Progenitor cell of endocrine pancreas (in vitro differentiated cells): ENCODE results near the gene MAF. TPM values are rescaled to one million over a fixed set of nuclear protein-coding genes. Genes with fewer than 3 reads are reported as not detected.

Experiments used
- DNase-seq: peaks from one replicate; pipeline ENCODE4 v3.0.0; 2021; ENCODE audit warnings: low spot score; ENCODE audit not compliant: unreplicated experiment
- H3K27ac Mint-ChIP-seq: 2 replicates; pipeline ENCODE4 v1.8.0; 2021; ENCODE audit warnings: mild to moderate bottlenecking, moderate library complexity, mixed read lengths
- H3K27me3 Mint-ChIP-seq: 2 replicates; pipeline ENCODE4 v1.8.0; 2021; ENCODE audit warnings: mixed read lengths
- H3K36me3 Mint-ChIP-seq: 2 replicates; pipeline ENCODE4 v1.8.0; 2022; ENCODE audit warnings: mixed read lengths; ENCODE audit not compliant: insufficient read depth
- H3K4me1 Mint-ChIP-seq: 2 replicates; pipeline ENCODE4 v1.8.0; 2021; ENCODE audit warnings: low read depth, mixed read lengths
- H3K4me3 Mint-ChIP-seq: 2 replicates; pipeline ENCODE4 v1.8.0; 2021; ENCODE audit warnings: low read depth, mild to moderate bottlenecking, moderate library complexity, mixed read lengths
- H3K9me3 Mint-ChIP-seq: 2 replicates; pipeline ENCODE4 v1.8.0; 2021; ENCODE audit warnings: low read depth, mixed read lengths
- total RNA-seq: library from RNA; stranded (reverse); gene quantifications from 2 replicates; pipeline ENCODE4 v1.2.1, GENCODE V29; 2021
- TF ChIP-seq, protein P1 (sequence below): fragments of 200-600 bp; sonication (generic); IDR thresholded peaks from one replicate; pipeline ENCODE4 v1.5.0; 2021; ENCODE audit warnings: antibody characterized with exemption, mild to moderate bottlenecking; ENCODE audit not compliant: unreplicated experiment

Gene MAF
- total RNA-seq, 1 donor from 2014 or later, result 17.3 TPM

- peaks cover 8% of the 10 kb centered on the region for H3K27me3 Mint-ChIP-seq
- no peak for DNase-seq
- H3K4me1 Mint-ChIP-seq, result peaks cover under 1% of the 10 kb centered on the region
- H3K36me3 Mint-ChIP-seq, result no peaks in the 10 kb centered on the region
- H3K4me3 Mint-ChIP-seq, result no peak overlapping the region
- H3K27ac Mint-ChIP-seq, result no peak overlapping the region
- TF ChIP-seq, protein P1, sequence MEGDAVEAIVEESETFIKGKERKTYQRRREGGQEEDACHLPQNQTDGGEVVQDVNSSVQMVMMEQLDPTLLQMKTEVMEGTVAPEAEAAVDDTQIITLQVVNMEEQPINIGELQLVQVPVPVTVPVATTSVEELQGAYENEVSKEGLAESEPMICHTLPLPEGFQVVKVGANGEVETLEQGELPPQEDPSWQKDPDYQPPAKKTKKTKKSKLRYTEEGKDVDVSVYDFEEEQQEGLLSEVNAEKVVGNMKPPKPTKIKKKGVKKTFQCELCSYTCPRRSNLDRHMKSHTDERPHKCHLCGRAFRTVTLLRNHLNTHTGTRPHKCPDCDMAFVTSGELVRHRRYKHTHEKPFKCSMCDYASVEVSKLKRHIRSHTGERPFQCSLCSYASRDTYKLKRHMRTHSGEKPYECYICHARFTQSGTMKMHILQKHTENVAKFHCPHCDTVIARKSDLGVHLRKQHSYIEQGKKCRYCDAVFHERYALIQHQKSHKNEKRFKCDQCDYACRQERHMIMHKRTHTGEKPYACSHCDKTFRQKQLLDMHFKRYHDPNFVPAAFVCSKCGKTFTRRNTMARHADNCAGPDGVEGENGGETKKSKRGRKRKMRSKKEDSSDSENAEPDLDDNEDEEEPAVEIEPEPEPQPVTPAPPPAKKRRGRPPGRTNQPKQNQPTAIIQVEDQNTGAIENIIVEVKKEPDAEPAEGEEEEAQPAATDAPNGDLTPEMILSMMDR, result no peak
- H3K9me3 Mint-ChIP-seq, result no peaks in the 10 kb centered on the region
These were observed 8.4 kb upstream of the MAF start for GRCh38 chr16:79608976-79609375.

DNA sequence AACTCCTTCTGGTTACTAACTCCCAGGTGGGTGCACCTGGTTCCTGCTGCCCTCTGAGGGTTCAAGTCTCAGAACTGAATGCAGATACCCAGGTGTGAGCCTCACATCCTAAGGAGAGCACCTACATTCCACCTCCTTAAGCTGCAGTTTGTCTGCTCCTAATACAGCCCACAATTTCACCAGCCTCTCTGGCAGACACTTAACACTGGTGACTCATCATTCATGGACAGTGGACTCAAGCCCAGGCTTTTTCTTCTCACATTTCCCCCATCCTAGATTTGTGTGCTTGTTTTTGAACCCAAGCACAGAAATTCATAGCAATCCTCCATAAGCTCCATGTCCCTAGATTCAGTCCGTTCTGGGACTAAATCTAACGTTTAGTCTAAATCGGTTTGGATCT, 7.0 kb upstream of the MAF start:
- no peaks in the 10 kb centered on the region for H3K36me3 Mint-ChIP-seq
- H3K9me3 Mint-ChIP-seq, result no peaks in the 10 kb centered on the region
- H3K4me1 Mint-ChIP-seq, result peaks cover 5% of the 10 kb centered on the region
- TF ChIP-seq, protein P1, result no peak
- DNase-seq, result no peak
- H3K4me3 Mint-ChIP-seq, result no peak overlapping the region
- H3K27me3 Mint-ChIP-seq, result peaks cover 8% of the 10 kb centered on the region
- H3K27ac Mint-ChIP-seq, result no peak overlapping the region

DNA sequence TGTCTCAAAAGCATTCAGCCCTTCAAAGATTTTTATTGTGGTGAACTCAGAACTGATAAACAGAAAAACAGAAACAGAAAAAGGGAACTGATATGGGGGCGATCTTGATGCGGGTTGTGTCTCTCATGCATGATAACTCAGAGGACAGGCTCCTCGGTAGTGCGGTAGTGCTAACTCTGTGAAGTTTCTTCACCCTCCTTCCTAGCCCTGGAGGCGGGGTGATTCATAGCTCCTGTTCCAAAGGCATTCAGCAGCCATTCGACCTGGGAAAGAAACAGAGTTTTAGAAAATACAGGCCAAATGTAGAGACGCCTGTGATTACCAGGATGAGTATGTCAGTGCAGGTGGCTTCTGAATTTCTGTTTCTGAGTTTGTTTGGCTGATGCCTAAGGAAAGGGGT, 5.5 kb upstream of the MAF start:
- Mint-ChIP-seq H3K27me3 (peaks cover 6% of the 10 kb centered on the region), H3K4me1 (peaks cover 10% of the 10 kb centered on the region), H3K27ac (no peak overlapping the region), H3K36me3 (no peaks in the 10 kb centered on the region), H3K9me3 (no peaks in the 10 kb centered on the region), H3K4me3 (no peak overlapping the region)
- TF ChIP-seq, protein P1, result no peak
- DNase-seq, result no peak

DNA sequence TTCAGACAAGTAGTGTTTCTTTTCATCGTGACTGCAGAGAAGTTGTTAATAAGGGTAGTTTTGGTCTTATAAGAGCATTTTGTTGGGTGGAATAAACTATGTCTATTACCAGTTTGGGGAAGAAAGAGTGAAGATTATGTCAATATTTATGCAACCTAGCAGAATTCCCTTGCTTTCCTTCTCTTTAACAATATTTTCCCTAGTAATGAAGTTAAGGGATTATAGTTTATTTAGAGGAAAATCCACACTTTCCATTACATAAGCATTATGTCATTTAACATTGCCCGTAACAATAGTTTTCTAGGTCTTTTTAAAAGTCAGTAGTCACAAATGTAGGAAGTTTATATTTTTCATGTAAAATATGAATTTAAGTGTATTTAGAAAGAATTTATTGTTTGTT, 2.5 kb upstream of the MAF start:
- Mint-ChIP-seq H3K4me3 (no peak overlapping the region), H3K9me3 (no peaks in the 10 kb centered on the region), H3K36me3 (no peaks in the 10 kb centered on the region), H3K27ac (no peak overlapping the region), H3K27me3 (no peaks in the 10 kb centered on the region), H3K4me1 (peaks cover 14% of the 10 kb centered on the region)
- TF ChIP-seq, protein P1, result no peak
- DNase-seq, result no peak

- Mint-ChIP-seq H3K27ac (no peak overlapping the region), H3K36me3 (no peaks in the 10 kb centered on the region), H3K27me3 (no peaks in the 10 kb centered on the region), H3K9me3 (no peaks in the 10 kb centered on the region), H3K4me1 (peaks cover 17% of the 10 kb centered on the region), H3K4me3 (peak overlapping the region; percentile 87)
- DNase-seq, result no peak
- TF ChIP-seq, protein P1, result no peak
These were observed 2.1 kb upstream of the MAF start for GRCh38 chr16:79602628-79603014.
